IMR-90 (cell line): ENCODE data around the gene MT1E. TPM values are rescaled to one million over a fixed set of nuclear protein-coding genes. Genes with fewer than 3 reads are reported as not detected.
A peak's percentile ranks its signal among the peaks of the same experiment; 100 is the strongest.

Source experiments
- ATAC-seq: fragments of 200-7000 bp; cut with Tn5 transposase; 2 replicates; pipeline ENCODE4 v1.9.1; 2020; ENCODE audit warnings: low read depth, mild to moderate bottlenecking, moderate library complexity
- BruUV-seq: library from RNA; stranded (reverse); fragments of 400-500 nt; replicated peaks from 2 replicates; lab custom pipeline; 2021; lab: Mats Ljungman, UMichigan
- CTCF ChIA-PET: fragments of 300-600 bp; formaldehyde crosslinking; extraction: SDS; loops from one replicate; lab custom pipeline; 2021; ENCODE audit warnings: antibody characterized with exemption; lab: Yijun Ruan, JAX
- POLR2A ChIA-PET: fragments of 300-600 bp; sonication (Branson Sonifier 250); formaldehyde crosslinking; loops from one replicate; lab custom pipeline; 2022; ENCODE audit warnings: antibody characterized with exemption; ENCODE audit not compliant: unreplicated experiment; lab: Charles Lee
- DNase-seq: peaks from one replicate; pipeline ENCODE4 v3.0.0; 2013
- H2AFZ ChIP-seq: replicated peaks from 2 replicates; pipeline ENCODE3; 2013; ENCODE audit warnings: low read length, mild to moderate bottlenecking; ENCODE audit not compliant: poor library complexity
- H2AK5ac ChIP-seq: 2 replicates; pipeline ENCODE4 v1.6.1; 2013; ENCODE audit warnings: low read depth, low read length, inconsistent platforms
- H2AK9ac ChIP-seq: replicated peaks from 2 replicates; pipeline ENCODE3; 2013; ENCODE audit warnings: mild to moderate bottlenecking, low read depth, low read length, moderate library complexity; ENCODE audit not compliant: poor library complexity
- H2BK120ac ChIP-seq: 2 replicates; pipeline ENCODE4 v1.6.1; 2013; ENCODE audit warnings: low read depth, low read length, inconsistent platforms
- H2BK15ac ChIP-seq: 3 replicates; pipeline ENCODE4 v1.6.1; 2013; ENCODE audit warnings: low read depth, low read length, inconsistent platforms
- H2BK20ac ChIP-seq: 2 replicates; pipeline ENCODE4 v1.6.1; 2013; ENCODE audit warnings: low read depth, mild to moderate bottlenecking, inconsistent platforms, low read length, moderate library complexity
- H2BK5ac ChIP-seq: 2 replicates; pipeline ENCODE4 v1.6.1; 2013; ENCODE audit warnings: mild to moderate bottlenecking, low read depth, low read length, inconsistent platforms; ENCODE audit not compliant: poor library complexity, severe bottlenecking
- H3K14ac ChIP-seq: replicated peaks from 2 replicates; pipeline ENCODE4 v1.6.1; 2013; ENCODE audit warnings: low read depth, low read length, inconsistent platforms
- H3K18ac ChIP-seq: 2 replicates; pipeline ENCODE4 v1.6.1; 2013; ENCODE audit warnings: low read depth, low read length, control low read depth
- H3K23ac ChIP-seq: 2 replicates; pipeline ENCODE4 v1.6.1; 2013; ENCODE audit warnings: low read depth, low read length, inconsistent platforms
- H3K27ac ChIP-seq: 2 replicates; pipeline ENCODE4 v1.5.1; 2013; ENCODE audit warnings: mild to moderate bottlenecking, control low read depth, low read length; ENCODE audit not compliant: insufficient read depth
- H3K27me3 ChIP-seq: 2 replicates; pipeline ENCODE4 v1.6.1; 2013; ENCODE audit warnings: low read length; ENCODE audit not compliant: control insufficient read depth, insufficient read depth
- H3K36me3 ChIP-seq: 2 replicates; pipeline ENCODE4 v1.6.1; 2013; ENCODE audit warnings: low read length, mixed read lengths; ENCODE audit not compliant: control insufficient read depth, insufficient read depth
- H3K4ac ChIP-seq: 2 replicates; pipeline ENCODE4 v1.6.1; 2013; ENCODE audit warnings: low read depth, low read length, inconsistent platforms
- H3K4me1 ChIP-seq: 2 replicates; pipeline ENCODE4 v1.6.1; 2013; ENCODE audit warnings: low read length, mixed read lengths; ENCODE audit not compliant: control insufficient read depth, insufficient read depth
- H3K4me2 ChIP-seq: 2 replicates; pipeline ENCODE4 v1.6.1; 2013; ENCODE audit warnings: low read depth, mild to moderate bottlenecking, control low read depth, low read length, moderate library complexity
- H3K4me3 ChIP-seq: 2 replicates; pipeline ENCODE4 v1.5.1; 2013; ENCODE audit warnings: low read depth, mild to moderate bottlenecking, control low read depth, low read length, moderate library complexity; ENCODE audit not compliant: insufficient read depth
- H3K56ac ChIP-seq: 2 replicates; pipeline ENCODE4 v1.6.1; 2013; ENCODE audit warnings: low read length, inconsistent platforms; ENCODE audit not compliant: insufficient read depth; ENCODE audit errors: extremely low read depth
- H3K79me1 ChIP-seq, 2 experiments: 2 replicates each; pipeline ENCODE4 v1.6.1; 2013; ENCODE audit warnings: low read length in 2 of 2, inconsistent platforms in 1 of 2, low read depth in 1 of 2
- H3K9ac ChIP-seq: 2 replicates; pipeline ENCODE4 v1.6.1; 2013; ENCODE audit warnings: low read depth, low read length, control low read depth
- H3K9me1 ChIP-seq: 2 replicates; pipeline ENCODE4 v1.6.1; 2013; ENCODE audit warnings: low read length, inconsistent platforms; ENCODE audit not compliant: insufficient read depth
- H3K9me3 ChIP-seq: 2 replicates; pipeline ENCODE4 v1.6.1; 2013; ENCODE audit warnings: low read length; ENCODE audit not compliant: control insufficient read depth, insufficient read depth
- H4K20me1 ChIP-seq: 2 replicates; pipeline ENCODE4 v1.6.1; 2013; ENCODE audit warnings: low read length, inconsistent platforms; ENCODE audit not compliant: insufficient read depth
- H4K5ac ChIP-seq: 2 replicates; pipeline ENCODE4 v1.6.1; 2013; ENCODE audit warnings: mild to moderate bottlenecking, low read depth, low read length, control low read depth
- H4K8ac ChIP-seq, 2 experiments: 2 replicates each; pipeline ENCODE4 v1.6.1; 2013; ENCODE audit warnings: low read depth in 2 of 2, low read length in 2 of 2, control low read depth in 1 of 2, inconsistent platforms in 1 of 2
- H4K91ac ChIP-seq: 2 replicates; pipeline ENCODE4 v1.6.1; 2013; ENCODE audit warnings: low read depth, low read length, inconsistent platforms; ENCODE audit not compliant: insufficient read depth
- BHLHE40 ChIP-seq: fragments of 150-350 bp; IDR thresholded peaks from 2 replicates; pipeline ENCODE4 v1.6.1; 2016; ENCODE audit warnings: mild to moderate bottlenecking, low read depth, low read length
- CEBPB ChIP-seq: IDR thresholded peaks from 2 replicates; pipeline ENCODE4 v1.6.1; 2012; ENCODE audit warnings: low read depth, low read length, improper control_type of control experiment
- CHD1 ChIP-seq: IDR thresholded peaks from 2 replicates; pipeline ENCODE4 v1.6.1; 2012; ENCODE audit warnings: low read depth, low read length, improper control_type of control experiment
- FOS ChIP-seq: fragments of 150-350 bp; IDR thresholded peaks from 2 replicates; pipeline ENCODE4 v1.6.1; 2016; ENCODE audit warnings: low read depth, low read length
- MAFK ChIP-seq: IDR thresholded peaks from 2 replicates; pipeline ENCODE4 v1.6.1; 2012; ENCODE audit warnings: low read depth, low read length, improper control_type of control experiment
- MAZ ChIP-seq: IDR thresholded peaks from 2 replicates; pipeline ENCODE4 v1.6.1; 2012; ENCODE audit warnings: low read depth, mild to moderate bottlenecking, low read length, improper control_type of control experiment, moderate library complexity, borderline replicate concordance
- MXI1 ChIP-seq: IDR thresholded peaks from 2 replicates; pipeline ENCODE4 v1.6.1; 2012; ENCODE audit warnings: low read depth, mild to moderate bottlenecking, low read length, moderate library complexity, borderline replicate concordance
- POLR2A ChIP-seq: IDR thresholded peaks from 2 replicates; pipeline ENCODE4 v1.6.1; 2012; ENCODE audit warnings: mild to moderate bottlenecking, low read depth, low read length
- RAD21 ChIP-seq: IDR thresholded peaks from 2 replicates; pipeline ENCODE4 v1.6.1; 2012; ENCODE audit warnings: low read length, improper control_type of control experiment
- RCOR1 ChIP-seq: IDR thresholded peaks from 2 replicates; pipeline ENCODE4 v1.6.1; 2012; ENCODE audit warnings: mild to moderate bottlenecking, low read length, improper control_type of control experiment; ENCODE audit not compliant: insufficient replicate concordance
- RFX5 ChIP-seq: IDR thresholded peaks from 2 replicates; pipeline ENCODE4 v1.8.0; 2012; ENCODE audit warnings: low read depth, mild to moderate bottlenecking, low read length, moderate library complexity
- SMC3 ChIP-seq: fragments of 150-350 bp; IDR thresholded peaks from 2 replicates; pipeline ENCODE4 v1.6.1; 2016; ENCODE audit warnings: low read depth, mild to moderate bottlenecking, antibody characterized with exemption, low read length, moderate library complexity
- WGBS, 2 experiments: methylation state at CpG; one replicate each; pipeline versions ENCODE4 v1.1.5 to v1.1.7; 2013; ENCODE audit warnings: missing lambda C conversion rate in 2 of 2; ENCODE audit not compliant: insufficient read length in 1 of 2; ENCODE audit errors: extremely low coverage in 2 of 2; 5-methylcytosine and 5-hydroxymethylcytosine counted together
- dilution Hi-C: fragments of 300-500 bp; cut with HindIII; formaldehyde crosslinking; loops from one replicate; pipeline ENCODE4 v1.14.3; 2018; ENCODE audit warnings: low sequenced_read_pairs; ENCODE audit not compliant: unreplicated experiment
- in situ Hi-C: fragments of 300-500 bp; cut with MboI; formaldehyde crosslinking; loops from 3 replicates; pipeline ENCODE4 v1.14.3; 2019; ENCODE audit warnings: low sequenced_read_pairs, inconsistent platforms, mixed read lengths
- intact Hi-C: fragments of 100-400 bp; cut with micrococcal nuclease; formaldehyde crosslinking; loops from 2 replicates; pipeline ENCODE4 v1.10.0; 2022
- polyA plus RNA-seq, 3 experiments: library from polyadenylated mRNA; depleted of rRNA; stranded (reverse); fragments of >200 nt; gene quantifications; 2 replicates each; pipeline ENCODE4 v1.2.3, GENCODE V29; 2012; ENCODE audit warnings: low replicate concordance in 1 of 3
- total RNA-seq: library from RNA; depleted of rRNA; stranded (reverse); fragments of >200 nt; gene quantifications from 2 replicates; pipeline ENCODE4 v1.2.3, GENCODE V29; 2012
- TF ChIP-seq, protein P1 (sequence below): fragments of 150-350 bp; IDR thresholded peaks from 2 replicates; pipeline ENCODE4 v1.6.1; 2017; ENCODE audit warnings: mild to moderate bottlenecking, antibody characterized with exemption, low read length, low read depth
- TF ChIP-seq, protein P2 (sequence below): conservative IDR thresholded peaks from 2 replicates; pipeline ENCODE4 v1.5.1; 2012; ENCODE audit warnings: mild to moderate bottlenecking, low read depth, low read length, improper control_type of control experiment
- TF ChIP-seq, protein P3 (sequence below): fragments of 150-350 bp; IDR thresholded peaks from 2 replicates; pipeline ENCODE4 v1.6.1; 2016; ENCODE audit warnings: low read depth, mild to moderate bottlenecking, low read length, moderate library complexity, borderline replicate concordance

MT1E gene
- total and polyA plus RNA-seq, 2 of the 4 experiments (the other 2 are of a cell fraction) = 137 to 821 TPM

DNA sequence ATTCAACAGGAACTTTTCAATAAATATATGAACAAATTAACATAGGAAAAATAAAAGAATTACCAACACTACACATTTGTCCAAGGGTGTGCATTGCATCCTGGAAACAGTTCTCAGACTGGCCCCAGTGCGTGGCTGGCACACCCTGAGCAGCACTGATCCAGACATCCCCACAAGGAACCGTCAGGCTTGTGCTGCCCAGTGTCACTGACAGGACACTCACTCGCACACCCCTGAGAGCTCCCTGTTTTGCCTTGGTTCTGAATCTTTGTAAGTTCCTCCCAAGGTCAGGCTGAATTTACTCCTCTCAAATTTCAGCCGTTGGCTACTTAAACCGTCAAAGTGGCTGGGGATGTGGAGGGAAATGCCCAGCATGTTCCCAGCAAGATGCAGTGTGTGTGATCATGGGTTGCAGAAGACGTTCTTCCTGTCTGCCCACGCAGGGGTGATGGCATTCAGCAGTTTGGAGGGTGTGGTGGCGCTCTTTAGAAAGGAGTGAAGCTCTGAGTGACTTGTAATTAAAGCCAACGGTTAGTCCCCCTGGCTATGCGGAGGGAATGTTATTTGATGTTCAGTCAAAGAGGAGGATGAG lies 15.5 kb upstream of the MT1E start:
- H3K4ac ChIP-seq = peak overlapping the region; percentile 82
- DNase-seq = peak; percentile 97
- peaks cover 35% of the 10 kb centered on the region for H3K4me1 ChIP-seq
- peak; percentile 1; the same call in 1 of the 2 replicates for ATAC-seq
- dilution Hi-C loops = no loop called here
- H3K23ac ChIP-seq = peak overlapping the region; percentile 89
- H2BK5ac ChIP-seq = peak overlapping the region; percentile 98
- peak overlapping the region; percentile 90 for H3K18ac ChIP-seq
- peaks cover 11% of the 10 kb centered on the region for H4K20me1 ChIP-seq
- H3K79me1 ChIP-seq = peaks cover 2 to 55% of the 10 kb centered on the region in 2 experiments; a peak in 3 of 4 replicates
- H3K14ac ChIP-seq = peak overlapping the region; percentile 83
- in situ Hi-C loops = no loop called here
- H3K9me1 ChIP-seq = peaks cover 23% of the 10 kb centered on the region
- H3K9ac ChIP-seq = peak overlapping the region; percentile 28
- peak overlapping the region; percentile 55 for H2BK15ac ChIP-seq
- intact Hi-C loops = no loop called here
- peak overlapping the region; percentile 88 for H4K5ac ChIP-seq
- peak overlapping the region; percentile 70 for H3K27ac ChIP-seq
- peak overlapping the region; percentile 96 for H2BK120ac ChIP-seq
- H2AFZ ChIP-seq = peak overlapping the region; percentile 52
- BruUV-seq = no TSS peak
- no peaks in the 10 kb centered on the region for H3K9me3 ChIP-seq
- ChIA-PET POLR2A (no interaction called here), CTCF (interaction anchor here (1.6 kb wide), 1 partner anchor 10 kb away, joined by 4 read pairs; no protein-coding TSS in a partner anchor)
- peak overlapping the region; percentile 35 for H3K4me3 ChIP-seq
- peak overlapping the region; percentile 78 for H3K4me2 ChIP-seq
- peak overlapping the region; percentile 71 for H2BK20ac ChIP-seq
- H3K56ac ChIP-seq = peak overlapping the region; percentile 73
- no peaks in the 10 kb centered on the region for H3K36me3 ChIP-seq
- no peaks in the 10 kb centered on the region for H3K27me3 ChIP-seq
- WGBS, 2 experiments = 19% methylated on average over 6 of the region's 10 CpGs; no CpG with 5 or more reads in 1 of the 2 experiments
- peak overlapping the region; percentile 37 to 81 for H4K8ac ChIP-seq
- H2AK9ac ChIP-seq = peak overlapping the region; percentile 21
- peak overlapping the region; percentile 90 for H4K91ac ChIP-seq
- H2AK5ac ChIP-seq = peak overlapping the region; percentile 73
- TF ChIP-seq MAFK (no peak), POLR2A (peak; percentile 98), CHD1 (no peak), RFX5 (no peak), MAZ (peak; percentile 53; the same call in 1 of the 2 replicates), FOS (peak; percentile 18; the same call in 1 of the 2 replicates), BHLHE40 (0 out of 2 replicates have a peak, but pooled peaks have one; percentile 32), MXI1 (peak; percentile 19; the same call in 1 of the 2 replicates), SMC3 (peak; percentile 25), CEBPB (peak; percentile 60; the same call in 1 of the 2 replicates), RCOR1 (peak; percentile 39), RAD21 (no peak)
- TF ChIP-seq, protein P1, sequence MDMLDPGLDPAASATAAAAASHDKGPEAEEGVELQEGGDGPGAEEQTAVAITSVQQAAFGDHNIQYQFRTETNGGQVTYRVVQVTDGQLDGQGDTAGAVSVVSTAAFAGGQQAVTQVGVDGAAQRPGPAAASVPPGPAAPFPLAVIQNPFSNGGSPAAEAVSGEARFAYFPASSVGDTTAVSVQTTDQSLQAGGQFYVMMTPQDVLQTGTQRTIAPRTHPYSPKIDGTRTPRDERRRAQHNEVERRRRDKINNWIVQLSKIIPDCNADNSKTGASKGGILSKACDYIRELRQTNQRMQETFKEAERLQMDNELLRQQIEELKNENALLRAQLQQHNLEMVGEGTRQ = no peak
- TF ChIP-seq, protein P2, sequence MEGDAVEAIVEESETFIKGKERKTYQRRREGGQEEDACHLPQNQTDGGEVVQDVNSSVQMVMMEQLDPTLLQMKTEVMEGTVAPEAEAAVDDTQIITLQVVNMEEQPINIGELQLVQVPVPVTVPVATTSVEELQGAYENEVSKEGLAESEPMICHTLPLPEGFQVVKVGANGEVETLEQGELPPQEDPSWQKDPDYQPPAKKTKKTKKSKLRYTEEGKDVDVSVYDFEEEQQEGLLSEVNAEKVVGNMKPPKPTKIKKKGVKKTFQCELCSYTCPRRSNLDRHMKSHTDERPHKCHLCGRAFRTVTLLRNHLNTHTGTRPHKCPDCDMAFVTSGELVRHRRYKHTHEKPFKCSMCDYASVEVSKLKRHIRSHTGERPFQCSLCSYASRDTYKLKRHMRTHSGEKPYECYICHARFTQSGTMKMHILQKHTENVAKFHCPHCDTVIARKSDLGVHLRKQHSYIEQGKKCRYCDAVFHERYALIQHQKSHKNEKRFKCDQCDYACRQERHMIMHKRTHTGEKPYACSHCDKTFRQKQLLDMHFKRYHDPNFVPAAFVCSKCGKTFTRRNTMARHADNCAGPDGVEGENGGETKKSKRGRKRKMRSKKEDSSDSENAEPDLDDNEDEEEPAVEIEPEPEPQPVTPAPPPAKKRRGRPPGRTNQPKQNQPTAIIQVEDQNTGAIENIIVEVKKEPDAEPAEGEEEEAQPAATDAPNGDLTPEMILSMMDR = no peak
- TF ChIP-seq, protein P3, sequence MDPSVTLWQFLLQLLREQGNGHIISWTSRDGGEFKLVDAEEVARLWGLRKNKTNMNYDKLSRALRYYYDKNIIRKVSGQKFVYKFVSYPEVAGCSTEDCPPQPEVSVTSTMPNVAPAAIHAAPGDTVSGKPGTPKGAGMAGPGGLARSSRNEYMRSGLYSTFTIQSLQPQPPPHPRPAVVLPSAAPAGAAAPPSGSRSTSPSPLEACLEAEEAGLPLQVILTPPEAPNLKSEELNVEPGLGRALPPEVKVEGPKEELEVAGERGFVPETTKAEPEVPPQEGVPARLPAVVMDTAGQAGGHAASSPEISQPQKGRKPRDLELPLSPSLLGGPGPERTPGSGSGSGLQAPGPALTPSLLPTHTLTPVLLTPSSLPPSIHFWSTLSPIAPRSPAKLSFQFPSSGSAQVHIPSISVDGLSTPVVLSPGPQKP = no peak
